GM12891 (cell line): Measurements from ENCODE around the gene STIMATE.

Experiments used
- POLR2A ChIP-seq: IDR thresholded peaks from 2 replicates; pipeline ENCODE4 v1.6.1; 2011; ENCODE audit warnings: low read depth, low read length, control low read depth
- TAF1 ChIP-seq: IDR thresholded peaks from 2 replicates; pipeline ENCODE4 v1.6.1; 2011; ENCODE audit warnings: low read depth, low read length, control low read depth

DNA sequence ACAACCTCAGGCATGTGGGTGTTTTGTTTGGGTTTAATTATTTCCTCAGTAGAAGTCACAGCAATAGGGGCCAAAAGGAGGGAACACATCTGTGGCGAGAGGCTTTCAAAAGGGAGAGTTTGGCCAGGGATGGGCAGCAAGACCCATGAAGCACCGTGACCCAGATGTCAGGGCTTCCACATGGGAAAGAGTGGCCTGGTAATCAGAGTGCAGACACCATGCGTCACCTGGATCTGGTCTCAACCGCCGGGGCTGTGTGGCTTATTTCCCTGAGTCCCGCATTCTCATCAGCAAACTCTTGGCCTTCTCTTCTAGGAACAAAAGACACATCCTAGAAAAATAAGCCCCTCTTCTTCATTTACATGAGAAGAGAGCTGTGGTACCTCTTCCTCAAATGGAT is 50.1 kb downstream of the STIMATE start:
- TF ChIP-seq TAF1 (no peak), POLR2A (no peak)
